Stomach (tissue), 19 donors: ENCODE results near the gene XCR1. TPM values are rescaled to one million over a fixed set of nuclear protein-coding genes. Genes with fewer than 3 reads are reported as not detected.

ENCODE experiments used
- DNase-seq, 2 donors: peaks; one replicate each; pipeline versions ENCODE4 v3.0.0 to v3.0.0-alpha.2; 2013 to 2019
- H3K27ac ChIP-seq, 5 donors: fragments of 200-600 bp in 4 of 5; sonication (generic) in 4 of 5; one replicate each; pipeline ENCODE4 v1.5.1; 2013 to 2019; ENCODE audit warnings: mild to moderate bottlenecking in 1 of 5, moderate library complexity in 1 of 5
- H3K27me3 ChIP-seq, 3 donors: fragments of 200-600 bp; sonication (generic); one replicate each; pipeline ENCODE4 v1.5.1; 2017 to 2019; ENCODE audit warnings: mixed run types in 1 of 3
- H3K36me3 ChIP-seq, 4 donors: fragments of 200-600 bp; sonication (generic); 1 replicate in 3 of 4; 2 replicates in 1 of 4; pipeline ENCODE4 v1.5.1; 2016 to 2019
- H3K4me1 ChIP-seq, 4 donors: fragments of 200-600 bp; sonication (generic); one replicate each; pipeline ENCODE4 v1.5.1; 2016 to 2019
- H3K4me3 ChIP-seq, 4 donors: fragments of 200-600 bp; sonication (generic) in 3 of 4; one replicate each; pipeline ENCODE4 v1.5.1; 2016 to 2019; ENCODE audit warnings: mild to moderate bottlenecking in 1 of 4
- H3K9me3 ChIP-seq, 4 donors: fragments of 200-600 bp; sonication (generic); one replicate each; pipeline ENCODE4 v1.5.1; 2016 to 2019
- EP300 ChIP-seq: sonication (generic); formaldehyde crosslinking; IDR thresholded peaks from one replicate; pipeline ENCODE4 v1.6.1; 2017; ENCODE audit warnings: antibody characterized with exemption
- POLR2A ChIP-seq, 4 donors: fragments of 450-650 bp; IDR thresholded peaks; one replicate each; pipeline ENCODE4 v1.6.1; 2016; ENCODE audit warnings: antibody characterized with exemption in 4 of 4, control low read depth in 2 of 4, mild to moderate bottlenecking in 1 of 4, moderate library complexity in 1 of 4
- POLR2AphosphoS5 ChIP-seq, 3 donors: sonication (generic); formaldehyde crosslinking; IDR thresholded peaks; one replicate each; pipeline ENCODE4 v1.6.1; 2016; ENCODE audit warnings: antibody characterized with exemption in 3 of 3
- WGBS, 5 donors: extraction: QIAGEN DNeasy Blood & Tissue Kit in 3 of 5; methylation state at CpG; one replicate each; pipeline versions ENCODE4 v1.1.5 to v1.1.7; 2013 to 2018; 5-methylcytosine and 5-hydroxymethylcytosine counted together
- intact Hi-C: fragments of 100-400 bp; cut with DNase I; formaldehyde crosslinking; loops from one replicate; pipeline ENCODE4 v1.15.1; 2023; ENCODE audit warnings: low total_unique reads
- long read RNA-seq, 10 donors: transcript quantifications; one replicate each; lab custom pipeline, GENCODE V29; 2026
- polyA plus RNA-seq, 3 donors: library from polyadenylated mRNA; stranded (reverse); fragments of 200-250 nt; gene quantifications; one replicate each; pipeline ENCODE4 v1.2.3, GENCODE V29; 2013
- total RNA-seq, 5 donors: library from RNA; depleted of rRNA; stranded (reverse); fragments of >200 nt; gene quantifications; one replicate each; pipeline versions ENCODE4 v1.1.0 to v1.2.3, GENCODE V29; 2014 to 2016
- TF ChIP-seq, protein P1 (sequence below), 7 experiments: fragments of 450-650 bp in 4 of 7; fragments of 200-600 bp in 3 of 7; sonication (generic) in 3 of 7; IDR thresholded peaks; one replicate each; pipeline ENCODE4 v1.5.1; 2016 to 2019; ENCODE audit warnings: antibody characterized with exemption in 7 of 7, control low read depth in 2 of 7, mild to moderate bottlenecking in 1 of 7
- donor health status: healthy with polysubstance abuse.
- donor health status: Bipolar disorder and iron deficiency.
- donor health status: healthy.

The XCR1 gene, protein sequence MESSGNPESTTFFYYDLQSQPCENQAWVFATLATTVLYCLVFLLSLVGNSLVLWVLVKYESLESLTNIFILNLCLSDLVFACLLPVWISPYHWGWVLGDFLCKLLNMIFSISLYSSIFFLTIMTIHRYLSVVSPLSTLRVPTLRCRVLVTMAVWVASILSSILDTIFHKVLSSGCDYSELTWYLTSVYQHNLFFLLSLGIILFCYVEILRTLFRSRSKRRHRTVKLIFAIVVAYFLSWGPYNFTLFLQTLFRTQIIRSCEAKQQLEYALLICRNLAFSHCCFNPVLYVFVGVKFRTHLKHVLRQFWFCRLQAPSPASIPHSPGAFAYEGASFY
- total RNA-seq (under 1 TPM in 3 of 5 donors, not detected in 2; under 0.01 to 0.37 (median 0.14) TPM), polyA plus RNA-seq (under 1 TPM in 1 of 3 donors, not detected in 2; 0.03 TPM)
- long read RNA-seq, donor 1, full-length matches to known transcripts, result 1 of 1 reads
- long read RNA-seq, donor 1, partial matches to known transcripts, result 0 of 1 reads
- long read RNA-seq, donor 1, other reads (novel, unspliced or antisense), result 0 of 1 reads
- long read RNA-seq, donor 2, full-length matches to known transcripts, result 1 of 1 reads
- long read RNA-seq, donor 2, partial matches to known transcripts, result 0 of 1 reads
- long read RNA-seq, donor 2, other reads (novel, unspliced or antisense), result 0 of 1 reads
- long read RNA-seq, donor 3, result 0 reads
- long read RNA-seq, donor 4, result 0 reads
- long read RNA-seq, donor 5, result 0 reads
- long read RNA-seq, donor 6, result 0 reads
- long read RNA-seq, donor 7, result 0 reads
- long read RNA-seq, donor 8, result 0 reads
- long read RNA-seq, donor 9, full-length matches to known transcripts, result 1 of 1 reads
- long read RNA-seq, donor 9, partial matches to known transcripts, result 0 of 1 reads
- long read RNA-seq, donor 9, other reads (novel, unspliced or antisense), result 0 of 1 reads
- long read RNA-seq, donor 10, result 0 reads

DNA sequence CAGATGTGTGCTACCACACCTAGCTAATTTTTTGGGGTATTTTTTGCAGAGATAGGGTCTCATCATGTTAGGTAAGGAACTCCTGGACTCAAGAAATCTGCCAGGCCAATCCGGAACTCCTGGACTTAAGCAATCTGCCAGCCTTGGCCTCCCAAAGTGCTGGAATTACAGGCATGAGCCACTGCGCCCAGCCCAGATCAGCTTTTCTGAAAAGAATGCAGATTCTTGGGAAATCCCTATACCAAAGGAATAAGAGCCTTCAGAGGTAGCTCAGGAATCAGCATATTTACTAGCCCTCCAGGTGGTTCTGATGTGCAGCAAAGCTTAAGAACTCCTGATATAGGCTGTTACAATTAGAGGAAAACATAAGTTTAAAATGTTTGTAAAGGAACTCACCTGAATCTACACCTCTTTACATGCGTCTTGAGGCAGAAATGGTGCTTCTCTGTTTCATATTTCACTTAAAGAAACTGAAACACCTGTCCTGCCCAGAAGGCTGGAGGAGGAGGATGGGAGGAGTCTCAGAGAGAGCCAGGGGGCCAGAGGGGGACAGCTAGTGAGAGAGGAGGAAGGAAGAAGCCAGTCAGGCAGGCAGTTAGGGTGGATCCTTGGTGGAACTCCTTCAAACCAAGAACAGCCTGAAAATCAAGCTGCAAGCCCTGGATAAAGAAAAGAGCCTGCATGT is at the start of gene XCR1:
Gene XCR1 (minus strand): TSS at position 463 of the 685 bp plus-strand sequence. CDS start 5,536 bp downstream, outside the sequence.
- WGBS, 5 donors, result 92 to 97% (median 95%) methylated on average over 3 of the region's 3 CpGs
- Histone ChIP-seq H3K4me1 (no peaks in the 10 kb centered on the region), H3K4me3 (no peak within 1 kb of the TSS), H3K27me3 (no peaks in the 10 kb centered on the region), H3K27ac (no peak within 1 kb of the TSS), H3K9me3 (peaks cover 0 to 18% (median 9%) of the 10 kb centered on the region in 4 donors), H3K36me3 (no peaks in the 10 kb centered on the region)
- TF ChIP-seq POLR2AphosphoS5 (IDR thresholded peaks at IDR 0.05), result no peak
- no peak for TF ChIP-seq POLR2A (IDR thresholded peaks at IDR 0.05)
- TF ChIP-seq, protein P1, sequence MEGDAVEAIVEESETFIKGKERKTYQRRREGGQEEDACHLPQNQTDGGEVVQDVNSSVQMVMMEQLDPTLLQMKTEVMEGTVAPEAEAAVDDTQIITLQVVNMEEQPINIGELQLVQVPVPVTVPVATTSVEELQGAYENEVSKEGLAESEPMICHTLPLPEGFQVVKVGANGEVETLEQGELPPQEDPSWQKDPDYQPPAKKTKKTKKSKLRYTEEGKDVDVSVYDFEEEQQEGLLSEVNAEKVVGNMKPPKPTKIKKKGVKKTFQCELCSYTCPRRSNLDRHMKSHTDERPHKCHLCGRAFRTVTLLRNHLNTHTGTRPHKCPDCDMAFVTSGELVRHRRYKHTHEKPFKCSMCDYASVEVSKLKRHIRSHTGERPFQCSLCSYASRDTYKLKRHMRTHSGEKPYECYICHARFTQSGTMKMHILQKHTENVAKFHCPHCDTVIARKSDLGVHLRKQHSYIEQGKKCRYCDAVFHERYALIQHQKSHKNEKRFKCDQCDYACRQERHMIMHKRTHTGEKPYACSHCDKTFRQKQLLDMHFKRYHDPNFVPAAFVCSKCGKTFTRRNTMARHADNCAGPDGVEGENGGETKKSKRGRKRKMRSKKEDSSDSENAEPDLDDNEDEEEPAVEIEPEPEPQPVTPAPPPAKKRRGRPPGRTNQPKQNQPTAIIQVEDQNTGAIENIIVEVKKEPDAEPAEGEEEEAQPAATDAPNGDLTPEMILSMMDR (IDR thresholded peaks at IDR 0.05), result no peak
- TF ChIP-seq EP300, result no peak
- no peak for DNase-seq
- intact Hi-C loops, result no loop called here

DNA sequence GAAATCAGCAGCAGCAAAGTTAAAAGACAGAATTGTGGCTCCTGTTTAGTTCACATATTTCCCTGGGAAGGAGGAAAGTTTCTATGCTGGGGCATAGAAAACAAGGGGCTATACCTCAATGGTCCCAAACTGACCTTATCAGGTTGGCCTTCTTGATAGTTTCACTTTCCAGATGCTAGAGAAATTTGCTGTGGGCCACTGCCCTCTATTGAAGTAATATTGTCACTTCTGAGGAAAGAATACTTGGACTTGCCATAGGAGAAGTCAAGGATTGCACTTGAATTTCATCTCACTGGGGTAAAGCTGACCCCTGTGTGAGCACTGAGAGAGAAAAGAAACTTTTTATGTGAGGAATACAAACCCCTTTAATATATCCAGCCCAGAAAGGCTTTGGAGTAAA is 49.3 kb upstream of the XCR1 start:
- no peak for DNase-seq
- Histone ChIP-seq H3K27me3 (no peaks in the 10 kb centered on the region), H3K4me1 (peaks cover 0 to 7% (median 3%) of the 10 kb centered on the region in 4 donors), H3K4me3 (no peak overlapping the region), H3K27ac (no peak overlapping the region), H3K36me3 (no peaks in the 10 kb centered on the region), H3K9me3 (no peaks in the 10 kb centered on the region)
- no peak for TF ChIP-seq EP300
- TF ChIP-seq, protein P1 (IDR thresholded peaks at IDR 0.05), result peak in 1 of 7 experiments; percentile 22
- no peak for TF ChIP-seq POLR2A (IDR thresholded peaks at IDR 0.05)
- no peak for TF ChIP-seq POLR2AphosphoS5 (IDR thresholded peaks at IDR 0.05)
- intact Hi-C loops, result no loop called here

DNA sequence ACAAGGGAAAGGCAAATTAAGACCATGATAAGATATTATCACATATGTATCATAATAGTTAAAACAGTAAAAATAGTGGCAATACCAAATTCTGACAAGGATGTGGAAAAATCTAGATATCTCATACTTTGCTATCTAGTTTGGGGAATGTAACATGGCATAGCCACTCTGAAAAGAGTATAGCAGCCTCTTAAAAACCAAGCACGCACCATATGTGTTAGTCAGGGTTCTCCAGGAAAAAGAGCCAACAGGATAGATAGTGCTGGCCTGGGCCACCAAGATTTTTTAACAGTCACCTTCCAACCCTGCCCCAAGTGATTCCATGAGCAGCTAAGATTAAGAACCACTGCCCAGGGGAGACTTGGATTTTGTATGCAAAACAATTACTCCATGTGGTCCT is 48.5 kb upstream of the XCR1 start:
- intact Hi-C loops, result no loop called here
- Histone ChIP-seq H3K36me3 (no peaks in the 10 kb centered on the region), H3K27ac (no peak overlapping the region), H3K4me1 (peaks cover 0 to 7% (median 3%) of the 10 kb centered on the region in 4 donors), H3K27me3 (no peaks in the 10 kb centered on the region), H3K9me3 (no peaks in the 10 kb centered on the region), H3K4me3 (no peak overlapping the region)
- TF ChIP-seq POLR2A (IDR thresholded peaks at IDR 0.05) (no peak), POLR2AphosphoS5 (IDR thresholded peaks at IDR 0.05) (no peak), EP300 (no peak)
- TF ChIP-seq, protein P1 (IDR thresholded peaks at IDR 0.05), result no peak
- no peak for DNase-seq
- WGBS, 5 donors, result 93 to 100% (median 98%) methylated on average over 1 of the region's 1 CpG
